ENCODE data around the gene SPTBN1. TPM values are rescaled to one million over a fixed set of nuclear protein-coding genes. Genes with fewer than 3 reads are reported as not detected.

Gene SPTBN1
- total and polyA plus RNA-seq, 9 of the 15 experiments (the other 6 are each of a cell fraction or from before 2014, with no cell fraction given) = 8.9 to 66.8 (median 31.4) TPM

- TF ChIP-seq VEZF1 (CRISPR knock-in tag; IDR thresholded peaks at IDR 0.05) (no peak), SMARCE1 (IDR thresholded peaks at IDR 0.05) (no peak), TCF3 (CRISPR knock-in tag; IDR thresholded peaks at IDR 0.05) (peak; percentile 48), ZNF445 (CRISPR knock-in tag; IDR thresholded peaks at IDR 0.05; ENCODE audit: low read depth) (no peak), SMARCA4 (IDR thresholded peaks at IDR 0.05) (peak; percentile 29; the same call in 1 of the 2 replicates), ZNF77 (CRISPR knock-in tag; IDR thresholded peaks at IDR 0.05) (no peak), ZNF133 (CRISPR knock-in tag; IDR thresholded peaks at IDR 0.05) (no peak), DPF2 (IDR thresholded peaks at IDR 0.05) (peak; percentile 61)
Observed at GRCh38 chr2:54479424-54479823, 23.3 kb downstream of the SPTBN1 start (continued).

DNA sequence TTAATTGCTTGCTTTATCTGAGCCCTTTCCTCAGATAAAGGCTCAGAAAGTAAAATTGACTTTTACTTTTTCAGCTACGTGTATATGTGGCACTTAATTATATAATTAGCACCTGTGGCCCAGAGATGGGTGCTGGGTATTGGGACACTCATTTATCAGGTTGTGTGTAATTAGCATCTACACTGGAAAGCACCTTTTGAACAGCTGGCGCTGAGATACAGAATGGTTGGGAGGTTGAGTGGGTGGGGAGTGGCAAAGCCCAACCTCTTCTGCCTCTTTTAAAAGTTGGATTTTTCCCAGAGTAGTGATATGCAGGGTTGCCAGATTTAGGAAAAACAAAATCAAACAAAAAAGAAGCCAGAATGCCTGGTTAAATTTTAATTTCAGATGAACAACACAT is 23.9 kb downstream of the SPTBN1 start:
- POLR2A ChIA-PET = no interaction called here
- peaks cover 0 to 2% of the 10 kb centered on the region in 2 experiments; a peak in 1 of 5 replicates for H3K4me1 ChIP-seq (replicated peaks in 1 of 2; ENCODE audit: control insufficient read depth in 2 of 2, insufficient read depth in 2 of 2, low read length in 2 of 2)
- intact Hi-C loops (cut with micrococcal nuclease) = no loop called here

More for the DNA sequence above, 23.9 kb downstream of the SPTBN1 start:
- Histone ChIP-seq H3K36me3 (ENCODE audit: control insufficient read depth, insufficient read depth, low read length) (no peaks in the 10 kb centered on the region), H3K4me3 (no peak overlapping the region), H3K27ac (ENCODE audit: extremely low read depth, low read depth, low read length) (no peak overlapping the region), H3K79me2 (ENCODE audit: control insufficient read depth, insufficient read depth, low read length) (no peaks in the 10 kb centered on the region), H3K9me3 (replicated peaks; ENCODE audit: control insufficient read depth, insufficient read depth, low read depth, low read length) (no peaks in the 10 kb centered on the region), H3K4me2 (ENCODE audit: insufficient read depth, low read length) (no peak overlapping the region), H3K9me1 (ENCODE audit: control insufficient read depth, insufficient read depth, low read length) (no peaks in the 10 kb centered on the region), H4K20me1 (replicated peaks; ENCODE audit: control insufficient read depth, insufficient read depth, low read length) (no peaks in the 10 kb centered on the region), H3K9ac (ENCODE audit: insufficient read depth in 1 of 2, low read depth in 2 of 2, low read length in 2 of 2) (no peak overlapping the region), H2AFZ (ENCODE audit: low read depth, low read length) (no peak overlapping the region), H3K27me3 (ENCODE audit: control insufficient read depth in 2 of 2, insufficient read depth in 2 of 2, low read length in 2 of 2) (no peaks in the 10 kb centered on the region)
- ATAC-seq (no peak), FAIRE-seq (no peak), DNase-seq (ENCODE audit: extremely low read depth in 1 of 4, low spot score in 3 of 4) (no peak)
- 29% methylated on average over 2 of the region's 2 CpGs for WGBS (ENCODE audit: insufficient coverage, low coverage, missing lambda C conversion rate)
- CTCF ChIA-PET (ENCODE audit: low intra/inter-chr PET ratio) = no interaction called here
- TF ChIP-seq, protein P1, sequence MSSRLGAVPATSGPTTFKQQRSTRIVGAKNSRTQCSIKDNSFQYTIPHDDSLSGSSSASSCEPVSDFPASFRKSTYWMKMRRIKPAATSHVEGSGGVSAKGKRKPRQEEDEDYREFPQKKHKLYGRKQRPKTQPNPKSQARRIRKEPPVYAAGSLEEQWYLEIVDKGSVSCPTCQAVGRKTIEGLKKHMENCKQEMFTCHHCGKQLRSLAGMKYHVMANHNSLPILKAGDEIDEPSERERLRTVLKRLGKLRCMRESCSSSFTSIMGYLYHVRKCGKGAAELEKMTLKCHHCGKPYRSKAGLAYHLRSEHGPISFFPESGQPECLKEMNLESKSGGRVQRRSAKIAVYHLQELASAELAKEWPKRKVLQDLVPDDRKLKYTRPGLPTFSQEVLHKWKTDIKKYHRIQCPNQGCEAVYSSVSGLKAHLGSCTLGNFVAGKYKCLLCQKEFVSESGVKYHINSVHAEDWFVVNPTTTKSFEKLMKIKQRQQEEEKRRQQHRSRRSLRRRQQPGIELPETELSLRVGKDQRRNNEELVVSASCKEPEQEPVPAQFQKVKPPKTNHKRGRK (tag; IDR thresholded peaks at IDR 0.05) = no peak
- no peak for TF ChIP-seq ARID2 (IDR thresholded peaks at IDR 0.05)
- TF ChIP-seq ZNF140 (CRISPR knock-in tag; IDR thresholded peaks at IDR 0.05) = no peak
- peak; percentile 4; the same call in 1 of the 2 replicates for TF ChIP-seq FOSL1 (tag; conservative IDR thresholded peaks at IDR 0.05)
- TF ChIP-seq, protein P2, sequence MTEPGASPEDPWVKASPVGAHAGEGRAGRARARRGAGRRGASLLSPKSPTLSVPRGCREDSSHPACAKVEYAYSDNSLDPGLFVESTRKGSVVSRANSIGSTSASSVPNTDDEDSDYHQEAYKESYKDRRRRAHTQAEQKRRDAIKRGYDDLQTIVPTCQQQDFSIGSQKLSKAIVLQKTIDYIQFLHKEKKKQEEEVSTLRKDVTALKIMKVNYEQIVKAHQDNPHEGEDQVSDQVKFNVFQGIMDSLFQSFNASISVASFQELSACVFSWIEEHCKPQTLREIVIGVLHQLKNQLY (CRISPR knock-in tag; conservative IDR thresholded peaks at IDR 0.05) = no peak
- TF ChIP-seq, protein P3, sequence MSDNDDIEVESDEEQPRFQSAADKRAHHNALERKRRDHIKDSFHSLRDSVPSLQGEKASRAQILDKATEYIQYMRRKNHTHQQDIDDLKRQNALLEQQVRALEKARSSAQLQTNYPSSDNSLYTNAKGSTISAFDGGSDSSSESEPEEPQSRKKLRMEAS (CRISPR knock-in tag; IDR thresholded peaks at IDR 0.05) = no peak
- in situ Hi-C loops (cut with MboI) = no loop called here
- no TSS peak for BruUV-seq (replicated peaks)

All from K562 (cell line).